Measurements from ENCODE around the gene METRNL.

The METRNL gene

GRCh38 chr17:83092186-83092585 lies 12.8 kb downstream of the METRNL start:
- no peak for DNase-seq (ENCODE audit: low read depth in 2 of 2)

DNA sequence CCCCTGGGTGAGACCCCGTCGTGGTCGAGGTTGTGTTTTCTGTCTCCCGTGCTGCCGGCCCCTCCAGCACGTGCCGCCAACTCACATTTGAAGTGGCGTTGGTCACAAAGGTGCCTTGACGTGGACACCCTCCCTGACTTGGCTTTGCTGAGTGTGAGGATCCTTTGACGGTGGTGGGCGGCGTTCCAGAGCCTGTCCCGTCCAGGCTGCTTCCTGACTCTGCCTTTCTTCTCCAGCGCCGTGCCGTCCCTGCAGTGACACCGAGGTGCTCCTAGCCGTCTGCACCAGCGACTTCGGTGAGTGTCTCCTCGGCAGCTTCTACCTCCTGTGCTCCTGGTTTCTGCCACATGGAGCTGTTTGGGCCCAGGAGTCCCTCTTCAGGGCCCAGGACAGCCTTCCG lies 13.5 kb downstream of the METRNL start:
- DNase-seq (ENCODE audit: low read depth in 2 of 2): no peak

- DNase-seq (ENCODE audit: low read depth in 2 of 2): no peak
These were observed 14.1 kb downstream of the METRNL start for GRCh38 chr17:83093506-83093905.

- DNase-seq (ENCODE audit: low read depth in 2 of 2): no peak
These were observed 14.9 kb downstream of the METRNL start for GRCh38 chr17:83094291-83094690.

DNA sequence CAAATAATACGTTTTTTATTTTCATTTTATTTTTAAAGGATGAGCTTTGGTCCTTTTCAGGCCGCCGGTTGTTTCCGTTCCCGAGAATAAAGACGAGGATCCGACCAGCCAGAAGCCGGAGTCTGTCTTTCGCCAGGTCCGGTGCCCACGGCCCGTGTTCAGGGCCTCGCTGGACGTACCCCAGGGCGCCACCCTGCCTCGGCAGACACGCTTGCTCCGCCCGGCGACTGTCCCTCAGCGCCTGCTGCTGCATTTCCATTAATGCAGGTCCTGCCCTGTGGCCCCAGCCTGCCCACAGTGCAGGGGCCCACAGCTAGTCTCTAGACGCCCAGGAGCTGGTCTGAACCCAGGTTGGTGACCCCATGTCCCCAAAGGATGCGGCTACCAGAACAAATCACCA lies 15.6 kb downstream of the METRNL start:
- DNase-seq (ENCODE audit: low read depth in 2 of 2): no peak

GRCh38 chr17:83096401-83097224 lies 17.2 kb downstream of the METRNL start:
- DNase-seq (ENCODE audit: low read depth in 2 of 2): no peak

DNA sequence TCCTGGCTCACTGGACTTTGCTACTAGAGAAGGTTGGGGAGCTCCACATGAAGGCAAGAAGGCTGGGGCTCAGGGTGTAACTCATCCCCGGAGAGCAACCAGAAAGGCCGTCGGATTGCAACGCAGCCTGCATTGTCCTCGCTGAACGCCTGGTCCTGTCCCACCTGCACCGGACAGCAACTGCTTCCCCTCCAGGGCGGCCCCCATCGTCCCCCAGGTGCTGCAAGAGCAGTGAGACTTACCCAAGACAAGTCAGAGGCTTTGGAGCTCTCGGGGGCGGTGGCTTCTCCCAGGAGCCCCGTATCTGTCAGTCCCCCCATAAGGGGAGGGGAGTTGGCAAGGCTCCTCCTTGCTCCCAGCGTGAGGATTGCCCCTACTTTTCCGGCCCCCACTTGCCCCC lies 18.4 kb downstream of the METRNL start:
- no peak for DNase-seq (ENCODE audit: low read depth in 2 of 2)

DNA sequence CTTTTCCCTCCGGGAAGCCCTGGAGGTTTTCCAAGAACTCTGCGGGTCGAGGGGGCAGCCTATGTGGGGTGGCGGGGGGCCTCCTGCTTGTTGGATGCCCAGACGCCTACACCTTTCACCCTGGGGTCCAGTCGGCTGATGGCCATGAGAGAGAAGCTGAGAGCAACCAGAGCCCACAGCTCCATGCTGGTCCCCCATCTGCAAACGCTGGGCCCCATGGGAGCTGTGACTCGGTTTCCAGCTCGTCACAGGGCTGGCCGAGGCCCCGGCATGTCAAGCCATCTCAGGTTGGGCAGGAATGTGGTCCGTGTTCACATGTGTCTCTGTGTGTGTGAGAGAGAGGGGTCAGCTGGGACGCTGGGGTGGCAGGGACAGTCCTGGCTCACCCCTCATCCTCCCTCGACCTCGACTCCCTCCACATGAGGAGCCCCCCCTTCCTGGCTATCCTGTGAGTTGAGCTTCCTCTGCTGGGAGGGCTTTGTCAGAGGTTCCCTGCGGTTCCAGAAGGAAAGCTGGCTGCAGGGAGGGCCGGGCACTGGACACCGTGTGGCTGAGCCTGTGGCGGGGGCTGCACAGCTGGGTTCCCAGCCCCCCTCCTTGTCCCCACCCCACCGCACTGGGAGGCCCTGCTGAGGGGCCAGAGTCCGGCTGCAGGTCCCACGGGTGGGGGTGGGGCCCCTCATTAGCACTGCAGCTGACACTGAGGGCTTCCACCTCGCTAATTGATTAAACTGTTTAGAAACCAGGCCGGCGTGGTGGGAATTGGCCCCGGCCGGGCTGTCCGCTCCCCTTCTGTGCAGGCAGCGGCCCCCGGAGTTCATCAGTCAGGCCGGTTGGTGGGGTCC lies 19.1 kb downstream of the METRNL start:
- DNase-seq (ENCODE audit: low read depth in 2 of 2): no peak

GRCh38 chr17:83099086-83099555 lies 19.7 kb downstream of the METRNL start:
- no peak for DNase-seq (ENCODE audit: low read depth in 2 of 2)

DNA sequence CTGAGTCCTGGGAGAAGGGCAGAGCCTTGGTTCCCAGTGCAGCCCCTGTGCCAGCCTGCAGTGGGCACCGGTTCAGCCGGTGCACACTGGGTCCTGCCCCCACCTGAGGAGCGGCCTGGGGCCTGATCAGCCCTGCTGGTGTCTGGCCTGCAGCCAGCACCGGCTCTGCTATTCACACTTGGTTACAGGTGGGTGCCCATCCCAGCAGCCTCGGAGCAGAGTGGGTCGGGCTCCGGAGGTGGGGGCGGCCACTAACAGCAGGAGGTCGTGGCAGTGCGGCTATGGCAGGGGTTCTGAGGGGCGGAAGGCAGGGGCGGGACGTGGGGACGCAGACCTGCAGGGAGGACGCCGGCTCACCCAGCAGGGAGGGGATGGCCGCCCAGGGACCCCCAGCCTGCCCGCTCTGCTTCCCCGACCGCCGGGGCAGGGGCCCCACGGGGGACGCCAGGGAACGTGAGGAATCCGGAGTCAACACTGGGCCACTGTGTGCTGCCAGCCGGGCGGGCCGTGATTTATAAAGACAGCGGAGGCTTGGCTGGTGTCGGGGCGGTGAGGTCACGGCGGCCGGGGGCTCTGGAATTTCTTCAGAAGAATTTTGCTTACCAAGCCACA lies 20.3 kb downstream of the METRNL start:
- DNase-seq (ENCODE audit: low read depth in 2 of 2): no peak

DNA sequence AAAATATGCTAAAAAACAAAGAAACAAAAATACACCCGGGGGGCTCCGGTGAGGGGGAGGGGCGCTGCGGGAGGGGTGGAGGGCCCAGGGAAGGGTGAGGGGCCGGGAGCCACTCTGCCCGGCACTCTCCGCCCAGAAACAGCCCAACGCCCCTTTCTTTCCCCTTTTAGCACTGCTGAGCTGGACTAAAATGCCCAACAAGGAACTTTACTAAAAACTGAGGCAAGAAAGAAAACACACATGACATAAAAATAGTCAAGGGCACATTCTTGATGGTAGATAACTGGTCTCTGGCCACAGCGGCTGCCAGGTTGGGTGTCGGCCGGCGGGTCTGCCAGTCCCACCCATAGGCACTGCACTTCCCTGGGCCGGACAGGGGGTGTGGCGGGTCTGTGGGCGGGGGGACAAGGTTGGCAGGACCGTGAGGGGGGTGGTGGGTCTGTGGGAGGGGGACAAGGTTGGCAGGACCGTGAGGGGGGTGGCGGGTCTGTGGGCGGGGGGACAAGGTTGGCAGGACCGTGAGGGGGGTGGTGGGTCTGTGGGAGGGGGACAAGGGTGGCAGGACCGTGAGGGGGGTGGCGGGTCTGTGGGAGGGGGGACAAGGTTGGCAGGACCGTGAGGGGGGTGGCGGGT lies 20.9 kb downstream of the METRNL start:
- no peak for DNase-seq (ENCODE audit: low read depth in 2 of 2)

DNA sequence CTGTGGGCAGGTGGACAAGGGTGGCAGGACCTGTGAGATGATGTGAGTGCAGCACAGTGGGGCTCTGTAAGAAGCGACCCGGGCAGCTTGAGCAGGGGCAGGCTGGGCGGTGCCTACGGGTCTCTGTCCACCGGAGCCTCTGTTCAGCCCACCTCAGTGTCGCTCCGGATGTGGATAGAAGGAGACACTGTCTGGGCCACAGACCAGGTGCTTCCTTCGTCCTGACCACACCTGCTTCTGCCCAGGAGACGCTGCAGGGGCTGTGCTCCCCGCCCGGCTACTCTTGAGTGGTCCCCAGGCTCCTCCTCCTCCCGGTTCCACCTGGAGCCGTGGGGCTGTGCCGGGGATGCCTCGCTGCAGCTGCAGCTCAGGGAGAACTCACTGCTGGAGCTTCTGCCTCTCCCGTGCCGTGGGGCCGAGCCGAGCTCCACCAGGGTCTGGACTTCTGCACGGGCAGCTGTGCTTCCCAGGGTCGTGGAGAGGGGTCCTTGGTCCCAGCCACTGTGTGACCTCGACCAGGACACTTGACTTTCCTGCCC lies 21.5 kb downstream of the METRNL start:
- no peak for DNase-seq (ENCODE audit: low read depth in 2 of 2)

GRCh38 chr17:83101805-83102480 lies 22.5 kb downstream of the METRNL start:
- DNase-seq (ENCODE audit: low read depth in 2 of 2): no peak

GRCh38 chr17:83103200-83103942 lies 24.0 kb downstream of the METRNL start:
- peak; percentile 28 to 42 for DNase-seq (ENCODE audit: low read depth in 2 of 2)

- no peak for DNase-seq (ENCODE audit: low read depth in 2 of 2)
These were observed 24.5 kb downstream of the METRNL start for GRCh38 chr17:83103943-83104311.

- no peak for DNase-seq (ENCODE audit: low read depth in 2 of 2)
These were observed 25.4 kb downstream of the METRNL start for GRCh38 chr17:83104577-83105505.

- no peak for DNase-seq (ENCODE audit: low read depth in 2 of 2)
These were observed 26.1 kb downstream of the METRNL start for GRCh38 chr17:83105512-83105911.

- DNase-seq (ENCODE audit: low read depth in 2 of 2): no peak
These were observed 26.7 kb downstream of the METRNL start for GRCh38 chr17:83106056-83106588.

Measured in stimulated activated CD4-positive, alpha-beta T cell treated with anti-CD3 and anti-CD28 coated beads, Interleukin-12 subunit alpha, Interleukin-12 subunit beta, amount 100 ng/mL, for 24 hours (primary cell).